MM.1S (cell line): ENCODE results near the gene GGN.

Experiments used
- CTCF ChIP-seq: fragments of 300-600 bp; sonication (generic); IDR thresholded peaks from 2 replicates; pipeline ENCODE4 v1.5.1; 2016; ENCODE audit warnings: antibody characterized with exemption, low read length, mixed read lengths
- EZH2phosphoT487 ChIP-seq: fragments of 300-600 bp; sonication (generic); IDR thresholded peaks from 2 replicates; pipeline ENCODE4 v1.6.1; 2018; ENCODE audit warnings: antibody characterized with exemption, low read length

- TF ChIP-seq EZH2phosphoT487 (no peak), CTCF (no peak)
Measured at GRCh38 chr19:38399081-38399480, 11.2 kb upstream of the GGN start.
